Inflammatory macrophage treated with lipopolysaccharide for 1 hour (primary cell): ENCODE results near the gene GDPD4.
"Not testable (repeated sequence)": the region's sequence is repeated elsewhere in the genome, so short reads cannot be mapped to it uniquely, and the experiment has no call there.

ENCODE experiments used
- DNase-seq, 2 donors: peaks; one replicate each; pipeline ENCODE4 v3.0.0-alpha.2; 2020 to 2022

GDPD4 gene

GRCh38 chr11:77301510-77301909 lies at the start of gene GDPD4:
GDPD4 (minus strand) TSS chr11:77301686; CDS start chr11:77285137, 16,549 bp downstream.
- no peak for DNase-seq

DNA sequence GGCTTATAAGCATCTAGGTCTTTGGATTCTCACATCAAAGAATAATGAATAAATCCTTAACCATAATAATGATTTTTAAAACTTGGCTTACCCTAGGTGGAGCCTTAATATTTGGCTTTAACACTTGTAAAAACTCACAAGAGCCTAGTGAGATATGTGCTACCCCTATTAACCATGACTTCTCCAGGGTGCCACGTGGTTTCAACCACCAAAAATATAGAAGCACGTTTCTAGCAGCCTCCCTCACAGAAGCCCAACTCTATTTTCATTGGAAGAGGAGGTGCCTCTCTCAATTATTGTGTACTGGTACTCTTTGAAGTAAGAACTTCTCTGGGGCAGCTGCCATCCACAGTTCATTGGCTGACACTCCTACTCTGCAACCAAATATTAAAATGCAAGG lies 46.5 kb upstream of the GDPD4 start:
- DNase-seq, result no peak

- DNase-seq, result no peak
Observed at GRCh38 chr11:77346906-77347603, 45.6 kb upstream of the GDPD4 start.

DNA sequence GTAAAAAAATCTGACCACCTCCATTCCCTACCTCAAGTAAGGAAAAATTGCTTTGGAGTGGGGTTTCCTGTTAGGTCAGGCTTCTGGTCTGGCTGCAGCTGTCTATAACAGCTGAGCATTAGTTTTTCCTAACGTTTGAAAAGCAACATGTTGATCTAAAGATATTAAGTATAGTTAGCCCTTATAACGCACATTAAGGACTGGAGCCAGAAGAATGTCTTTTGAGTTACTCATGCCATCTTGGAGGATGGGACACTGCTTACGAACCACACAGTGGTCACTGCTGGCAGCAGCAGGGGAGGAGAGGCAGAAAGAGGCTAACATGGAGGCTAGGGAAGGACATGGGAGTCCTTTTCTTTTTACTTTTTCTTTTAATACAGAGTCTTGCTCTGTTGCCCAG lies 44.1 kb upstream of the GDPD4 start:
- no peak for DNase-seq

DNA sequence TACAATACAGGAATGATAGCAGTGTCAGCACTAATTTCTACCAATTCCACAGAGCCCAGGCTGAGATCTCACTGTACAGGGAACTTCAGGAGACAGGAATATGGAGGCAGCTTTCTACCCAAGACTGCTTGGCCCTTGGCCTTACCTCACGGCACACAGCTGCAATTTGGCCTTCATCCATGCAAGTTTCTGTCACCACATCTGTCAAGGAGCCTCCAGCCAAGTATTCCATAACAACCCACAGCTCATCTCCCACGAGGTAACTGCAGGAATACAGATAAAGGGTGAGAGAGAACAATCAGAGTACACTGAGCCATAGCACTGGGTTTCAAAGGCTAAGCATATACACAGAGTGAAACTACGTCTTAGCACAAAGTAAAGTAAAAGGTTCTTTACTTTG lies 39.0 kb upstream of the GDPD4 start:
- no peak for DNase-seq

- DNase-seq, result no peak
Observed at GRCh38 chr11:77332259-77332658, 30.8 kb upstream of the GDPD4 start.

GRCh38 chr11:77325159-77325558 lies 23.7 kb upstream of the GDPD4 start:
- DNase-seq, result no peak

- no peak for DNase-seq
Observed at GRCh38 chr11:77324508-77324907, 23.0 kb upstream of the GDPD4 start.

DNA sequence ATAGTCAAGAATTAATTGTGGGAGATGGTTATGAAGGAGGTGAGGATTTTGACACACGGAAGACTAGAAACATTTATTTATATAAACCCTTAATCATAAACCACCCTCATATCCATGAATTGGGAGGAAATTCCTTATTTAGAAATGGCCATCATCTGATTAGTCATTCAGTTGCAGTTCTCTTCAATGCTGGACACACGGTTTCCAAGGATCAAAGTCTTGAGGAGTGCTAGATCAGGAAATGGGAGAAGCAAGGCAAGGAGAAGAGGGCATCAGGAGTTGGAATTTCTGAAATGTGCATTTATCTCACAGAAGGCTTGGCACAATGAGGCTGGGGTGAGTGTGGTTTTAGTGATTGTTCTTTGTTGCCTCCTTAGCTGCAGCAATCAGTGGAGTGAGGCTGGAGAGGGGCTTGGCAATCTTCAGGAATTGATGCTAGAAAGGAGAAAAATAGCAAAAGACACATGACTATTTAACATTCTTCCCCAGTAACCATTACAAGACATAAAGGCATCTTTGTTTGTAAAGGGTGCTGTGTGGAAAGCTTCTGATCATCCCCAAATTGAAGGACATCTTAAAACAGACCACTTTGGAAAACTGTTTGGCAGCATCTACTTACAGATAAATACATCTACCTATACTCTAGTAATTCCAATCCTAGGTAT lies 21.6 kb upstream of the GDPD4 start:
- DNase-seq, result no peak

DNA sequence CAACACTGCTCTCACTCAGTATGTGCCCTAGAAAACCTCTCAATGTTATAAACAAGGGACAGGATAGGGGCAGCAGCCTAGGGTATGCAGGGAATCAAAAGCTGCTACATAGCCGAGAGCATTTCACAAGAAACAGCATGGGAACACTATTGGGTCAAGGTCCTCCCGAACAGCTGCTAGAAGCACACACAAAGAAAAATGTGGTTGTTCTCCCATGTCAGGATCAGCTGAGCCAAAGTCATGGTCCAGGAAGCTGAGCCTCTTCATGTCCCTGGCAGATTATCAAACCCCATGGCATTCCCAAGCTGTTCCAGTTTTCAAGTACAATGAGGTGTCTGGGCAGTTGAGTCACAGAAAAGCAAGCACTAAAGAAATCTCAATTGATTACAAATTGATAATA lies 21.0 kb upstream of the GDPD4 start:
- no peak for DNase-seq

- DNase-seq, result no peak
Observed at GRCh38 chr11:77320351-77320750, 18.9 kb upstream of the GDPD4 start.

GRCh38 chr11:77318600-77318999 lies 17.1 kb upstream of the GDPD4 start:
- DNase-seq, result no peak

- no peak for DNase-seq
Observed at GRCh38 chr11:77316733-77317342, 15.4 kb upstream of the GDPD4 start.

DNA sequence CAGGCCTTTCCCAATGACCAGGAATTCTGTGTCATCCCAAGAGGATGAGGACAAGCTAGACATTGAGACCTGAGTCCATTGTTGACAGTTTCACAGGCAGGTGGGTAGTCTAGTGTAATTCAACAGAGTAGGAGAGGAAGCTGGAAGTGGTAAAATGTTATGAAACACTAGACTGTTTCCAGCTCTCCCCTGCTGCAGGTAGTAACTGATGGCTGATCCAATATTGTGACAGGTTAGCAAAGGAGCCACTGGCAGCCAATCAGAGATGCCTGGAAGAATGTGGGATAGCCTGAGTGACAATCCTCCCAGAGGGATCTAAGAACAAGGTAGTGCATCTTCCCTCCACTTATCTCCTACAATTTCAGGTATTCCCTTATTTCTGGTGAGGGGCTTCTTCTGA lies 10.6 kb upstream of the GDPD4 start:
- no peak for DNase-seq

DNA sequence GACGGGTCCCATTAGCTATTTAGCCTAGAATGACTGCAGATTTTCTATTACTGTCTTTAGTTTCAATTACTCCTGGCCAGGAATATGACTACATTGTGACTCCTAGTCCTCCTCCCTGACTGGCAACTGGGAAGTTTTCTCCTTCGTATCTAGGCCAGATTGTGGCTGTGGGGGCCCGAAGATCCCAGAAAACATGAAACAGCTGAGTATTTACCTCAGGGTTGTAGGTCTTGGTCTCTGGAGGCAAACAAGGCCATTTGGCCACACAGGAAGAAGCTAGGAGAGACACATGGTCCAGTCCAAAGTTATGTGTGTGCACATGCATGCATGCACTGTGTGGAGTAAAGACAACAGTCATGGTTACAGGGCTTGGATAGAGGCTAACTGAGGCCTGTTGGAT lies 10.2 kb upstream of the GDPD4 start:
- no peak for DNase-seq

DNA sequence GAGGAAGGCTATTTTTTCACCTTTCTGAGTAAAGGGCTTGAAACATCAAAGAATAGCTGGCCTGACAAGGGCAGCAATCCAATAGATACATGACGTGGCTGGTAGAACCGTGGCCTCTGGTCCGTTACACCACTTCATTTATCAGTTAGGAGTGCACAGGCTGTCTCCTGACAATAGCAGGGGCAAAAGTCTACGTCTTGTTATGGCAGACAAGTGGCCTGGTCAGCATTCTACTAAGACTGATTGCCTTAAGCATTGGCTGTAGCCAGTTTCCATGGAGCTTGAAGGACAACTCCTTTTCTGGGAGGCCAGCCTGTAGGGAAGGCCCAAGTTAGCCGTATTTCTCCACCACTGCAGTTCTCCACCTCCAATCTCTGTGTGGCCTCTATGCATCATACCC lies 9.2 kb upstream of the GDPD4 start:
- DNase-seq, result no peak

DNA sequence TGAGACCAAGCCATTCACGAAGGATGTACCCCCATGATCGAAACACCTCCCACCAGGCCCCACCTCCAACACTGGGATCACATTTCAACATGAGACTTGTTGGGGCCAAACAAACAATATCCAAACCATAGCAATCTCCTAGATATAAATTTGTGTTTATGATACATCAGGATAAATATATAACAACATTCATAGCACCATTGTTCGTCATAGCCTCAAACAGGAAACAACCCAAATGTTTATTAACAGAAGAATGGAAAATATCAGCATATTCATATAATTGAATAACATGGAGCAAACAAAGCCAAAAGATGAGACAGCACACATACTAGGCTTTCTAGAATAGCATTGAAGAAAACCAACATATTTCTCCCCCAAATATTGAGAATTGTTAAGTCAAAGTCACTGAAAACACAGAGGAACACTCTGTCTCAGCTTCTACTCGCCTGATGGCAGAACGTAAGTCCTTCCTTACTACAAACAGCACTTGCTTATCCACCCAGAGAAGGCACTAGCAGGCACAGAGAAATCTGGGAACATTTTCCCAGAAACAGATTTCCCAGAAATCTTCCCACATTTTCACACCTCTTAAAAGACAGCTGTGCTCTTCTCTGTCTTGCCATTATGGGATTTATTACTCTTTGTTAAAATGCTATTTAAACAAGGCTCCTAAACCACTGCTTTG lies 8.1 kb upstream of the GDPD4 start:
- DNase-seq, result no peak

GRCh38 chr11:77308838-77309237 lies 7.4 kb upstream of the GDPD4 start:
- DNase-seq, result no peak

DNA sequence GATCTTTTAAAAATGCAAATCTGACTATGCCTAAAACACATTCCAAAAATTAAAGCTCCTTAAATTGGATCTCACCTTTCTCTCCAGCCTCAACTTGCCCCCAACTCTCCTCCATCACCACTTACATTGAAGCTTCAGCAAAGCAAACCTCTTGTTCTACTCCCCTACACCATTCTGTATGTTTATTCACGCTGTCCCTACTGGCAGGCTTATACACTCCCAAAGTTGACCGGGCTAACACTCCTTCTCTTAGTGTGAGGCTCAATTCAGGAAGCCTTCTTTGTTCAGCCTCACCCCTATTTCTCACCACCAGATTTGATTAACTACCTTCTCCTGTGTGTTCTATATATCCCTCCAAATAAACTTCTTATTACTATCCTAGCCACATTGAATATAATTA lies 1.8 kb upstream of the GDPD4 start:
- no peak for DNase-seq

DNA sequence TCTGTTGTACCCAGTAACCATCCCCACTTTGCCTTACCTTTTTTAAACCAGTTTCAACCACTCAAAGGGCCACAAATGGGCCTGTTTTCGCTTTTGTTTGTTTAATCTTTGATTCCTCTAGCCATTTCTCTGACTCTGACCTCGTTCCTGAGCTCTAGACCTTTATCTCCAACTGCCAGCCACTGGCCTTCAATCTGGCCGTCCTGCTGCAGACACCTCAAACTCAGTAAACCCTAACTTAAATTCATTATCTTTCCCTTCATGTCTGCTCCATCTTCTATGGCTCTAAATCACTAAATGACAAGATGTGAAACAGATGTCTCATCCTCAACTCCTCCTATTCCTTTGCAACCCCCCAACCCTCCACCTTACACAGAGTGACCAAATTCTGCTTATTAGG lies 1.3 kb upstream of the GDPD4 start:
- no peak for DNase-seq

GRCh38 chr11:77300695-77301094 lies 791 bp downstream of the GDPD4 start:
- DNase-seq, result no peak

GRCh38 chr11:77300028-77300427 lies 1.5 kb downstream of the GDPD4 start:
- not testable (repeated sequence) for DNase-seq

DNA sequence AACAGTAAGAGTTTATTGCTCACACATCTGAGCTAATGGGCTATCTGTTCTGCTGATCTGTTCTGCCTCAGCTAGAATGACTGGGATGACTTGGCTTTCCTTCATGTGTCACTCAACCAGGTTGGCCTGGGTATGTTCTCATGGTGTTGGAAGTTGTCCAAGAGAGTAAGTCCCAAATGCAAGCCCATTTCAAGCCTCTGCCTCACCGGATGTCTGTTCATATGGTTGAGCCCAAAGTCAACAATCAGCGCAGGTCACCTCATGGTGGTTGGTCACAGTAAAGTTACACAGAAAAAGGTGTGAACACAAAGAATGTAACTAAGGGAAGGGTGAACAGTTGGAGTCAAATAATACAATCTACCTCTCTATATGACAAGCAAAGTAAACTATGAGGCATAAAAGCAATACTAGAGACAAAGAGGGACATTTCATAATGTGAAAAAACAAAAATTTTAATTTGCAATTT lies 1.9 kb downstream of the GDPD4 start:
- DNase-seq, result no peak

DNA sequence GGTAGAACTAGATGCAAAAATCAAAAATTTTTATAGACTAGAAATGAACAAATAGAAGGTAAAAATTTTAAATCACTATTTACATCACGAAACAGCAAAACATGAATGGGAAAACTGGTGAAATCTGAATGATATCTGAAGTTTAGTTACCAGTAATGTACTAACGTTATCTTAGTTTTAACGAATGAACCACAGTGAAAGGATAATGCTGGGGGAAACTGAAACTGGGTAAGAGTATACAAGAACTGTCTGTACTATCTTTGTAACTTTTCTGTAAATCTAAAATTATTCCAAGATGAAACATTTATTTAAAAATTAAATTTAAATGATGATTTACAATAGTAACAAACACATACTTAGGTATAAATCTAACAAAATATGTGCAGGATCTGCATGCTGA lies 7.4 kb downstream of the GDPD4 start:
- DNase-seq, result no peak
